H1 (cell line): ENCODE measurements around the gene TEX35. TPM values are rescaled to one million over a fixed set of nuclear protein-coding genes. Genes with fewer than 3 reads are reported as not detected.

ENCODE experiments used
- CTCF ChIA-PET: fragments of 300-600 bp; sonication (Branson Sonifier 250); formaldehyde crosslinking; loops from one replicate; lab custom pipeline; 2021; ENCODE audit not compliant: partially characterized antibody; lab: Charles Lee
- POLR2A ChIA-PET: fragments of 300-600 bp; sonication (Branson Sonifier 250); formaldehyde crosslinking; loops from one replicate; lab custom pipeline; 2021; ENCODE audit warnings: inconsistent platforms; ENCODE audit not compliant: partially characterized antibody; lab: Charles Lee
- DNase-seq, 2 experiments: peaks; one replicate each; pipeline versions ENCODE4 v3.0.0 to v3.0.0-alpha.2; 2010 to 2022; ENCODE audit warnings: low spot score in 2 of 2, low read depth in 1 of 2, mixed read lengths in 1 of 2
- FAIRE-seq: peaks from 2 replicates; lab custom pipeline; 2011; peaks lifted over from hg19 to GRCh38; lab: Jason Lieb, UNC
- H2AFZ ChIP-seq: 2 replicates; pipeline ENCODE4 v1.8.1; 2012; ENCODE audit warnings: low read length, inconsistent platforms
- H2AK5ac ChIP-seq: 2 replicates; pipeline ENCODE4 v1.6.1; 2013; ENCODE audit warnings: low read depth, low read length
- H2BK120ac ChIP-seq: replicated peaks from 2 replicates; pipeline ENCODE3; 2013; ENCODE audit warnings: low read depth, low read length, inconsistent platforms
- H2BK12ac ChIP-seq: 2 replicates; pipeline ENCODE4 v1.6.1; 2013; ENCODE audit warnings: low read depth, low read length
- H2BK15ac ChIP-seq: 2 replicates; pipeline ENCODE4 v1.6.1; 2013; ENCODE audit warnings: low read length
- H2BK20ac ChIP-seq: 2 replicates; pipeline ENCODE4 v1.6.1; 2013; ENCODE audit warnings: low read length
- H2BK5ac ChIP-seq: 2 replicates; pipeline ENCODE4 v1.6.1; 2013; ENCODE audit warnings: low read depth, low read length
- H3K14ac ChIP-seq: 2 replicates; pipeline ENCODE4 v1.6.1; 2013; ENCODE audit warnings: inconsistent platforms; ENCODE audit not compliant: insufficient read length
- H3K18ac ChIP-seq: 2 replicates; pipeline ENCODE4 v1.6.1; 2013; ENCODE audit warnings: low read length; ENCODE audit errors: extremely low read depth
- H3K23ac ChIP-seq: 2 replicates; pipeline ENCODE4 v1.6.1; 2013; ENCODE audit warnings: inconsistent platforms; ENCODE audit not compliant: insufficient read length
- H3K23me2 ChIP-seq: 2 replicates; pipeline ENCODE4 v1.6.1; 2013; ENCODE audit warnings: low read depth, low read length
- H3K27ac ChIP-seq: 2 replicates; pipeline ENCODE4 v1.6.1; 2011; ENCODE audit warnings: low read depth, low read length, inconsistent platforms
- H3K27me3 ChIP-seq, 4 experiments: replicated peaks in 1 of 4; 1 replicate in 1 of 4; 2 replicates in 3 of 4; pipeline versions ENCODE4 v1.6.1 to v1.8.1; 2011 to 2013; ENCODE audit warnings: low read length in 3 of 4, mild to moderate bottlenecking in 3 of 4, inconsistent platforms in 2 of 4, mixed read lengths in 2 of 4, moderate library complexity in 1 of 4; ENCODE audit not compliant: control insufficient read depth in 3 of 4, insufficient read depth in 3 of 4; ENCODE audit errors: extremely low read depth in 1 of 4
- H3K36me3 ChIP-seq, 4 experiments: 2 replicates each; pipeline versions ENCODE4 v1.6.1 to v1.8.1; 2011 to 2013; ENCODE audit warnings: mild to moderate bottlenecking in 4 of 4, low read length in 3 of 4, moderate library complexity in 2 of 4, control low read depth in 1 of 4, inconsistent platforms in 1 of 4; ENCODE audit not compliant: insufficient read depth in 4 of 4, control insufficient read depth in 2 of 4
- H3K4ac ChIP-seq: replicated peaks from 2 replicates; pipeline ENCODE3; 2013; ENCODE audit warnings: low read length, low read depth, mixed read lengths, inconsistent platforms; ENCODE audit not compliant: insufficient read length
- H3K4me1 ChIP-seq, 4 experiments: replicated peaks in 1 of 4; 1 replicate in 1 of 4; 2 replicates in 3 of 4; pipeline versions ENCODE4 v1.6.1 to v1.8.1; 2011 to 2013; ENCODE audit warnings: low read length in 3 of 4, inconsistent platforms in 2 of 4, mixed read lengths in 1 of 4; ENCODE audit not compliant: insufficient read depth in 4 of 4, control insufficient read depth in 3 of 4
- H3K4me2 ChIP-seq, 2 experiments: 2 replicates each; pipeline versions ENCODE4 v1.6.1 to v1.8.1; 2011 to 2013; ENCODE audit warnings: low read depth in 2 of 2, low read length in 2 of 2, control low read depth in 1 of 2, inconsistent platforms in 1 of 2, mild to moderate bottlenecking in 1 of 2; ENCODE audit not compliant: insufficient read depth in 1 of 2
- H3K4me3 ChIP-seq, 4 experiments: fragments of 200-600, 300-600 bp in 1 of 4; sonication (generic), shearing (Covaris generic), sonication (Bioruptor Twin) in 1 of 4; 2 replicates each; pipeline versions ENCODE4 v1.5.1 to v1.8.1; 2011 to 2016; ENCODE audit warnings: low read length in 4 of 4, low read depth in 3 of 4, control low read depth in 2 of 4, inconsistent platforms in 2 of 4, mild to moderate bottlenecking in 2 of 4, mixed read lengths in 1 of 4, moderate library complexity in 1 of 4; ENCODE audit not compliant: insufficient read depth in 2 of 4; ENCODE audit errors: extremely low read depth in 1 of 4
- H3K56ac ChIP-seq: replicated peaks from 2 replicates; pipeline ENCODE3; 2013; ENCODE audit warnings: low read depth, mild to moderate bottlenecking, mixed read lengths, low read length, inconsistent platforms; ENCODE audit not compliant: insufficient read length
- H3K79me1 ChIP-seq: 2 replicates; pipeline ENCODE4 v1.6.1; 2013; ENCODE audit warnings: low read depth, low read length, control low read depth
- H3K79me2 ChIP-seq, 2 experiments: 2 replicates each; pipeline versions ENCODE4 v1.6.1 to v1.8.1; 2012 to 2013; ENCODE audit warnings: low read length in 2 of 2, mild to moderate bottlenecking in 2 of 2, inconsistent platforms in 1 of 2; ENCODE audit not compliant: insufficient read depth in 2 of 2, control insufficient read depth in 1 of 2
- H3K9ac ChIP-seq, 4 experiments: replicated peaks in 1 of 4; 1 replicate in 1 of 4; 2 replicates in 3 of 4; pipeline versions ENCODE4 v1.6.1 to v1.8.1; 2011 to 2013; ENCODE audit warnings: low read depth in 3 of 4, low read length in 3 of 4, control low read depth in 2 of 4, mild to moderate bottlenecking in 2 of 4, moderate library complexity in 2 of 4, inconsistent platforms in 1 of 4; ENCODE audit errors: extremely low read depth in 1 of 4
- H3K9me3 ChIP-seq, 2 experiments: 2 replicates each; pipeline versions ENCODE4 v1.6.1 to v1.8.1; 2012 to 2013; ENCODE audit warnings: mild to moderate bottlenecking in 2 of 2, moderate library complexity in 2 of 2, control low read depth in 1 of 2, inconsistent platforms in 1 of 2, low read depth in 1 of 2, low read length in 1 of 2, mixed read lengths in 1 of 2; ENCODE audit not compliant: insufficient read depth in 2 of 2
- H4K20me1 ChIP-seq, 2 experiments: replicated peaks in 1 of 2; 2 replicates each; pipeline versions ENCODE3 to v1.8.1; 2011 to 2013; ENCODE audit warnings: inconsistent platforms in 2 of 2, low read length in 2 of 2, mild to moderate bottlenecking in 1 of 2; ENCODE audit not compliant: insufficient read depth in 2 of 2, control insufficient read depth in 1 of 2
- H4K5ac ChIP-seq: 2 replicates; pipeline ENCODE4 v1.6.1; 2013; ENCODE audit warnings: low read length, low read depth, mixed read lengths, inconsistent platforms; ENCODE audit not compliant: insufficient read length
- H4K8ac ChIP-seq: 2 replicates; pipeline ENCODE4 v1.8.0; 2013; ENCODE audit warnings: mild to moderate bottlenecking, moderate library complexity, low read length, inconsistent platforms; ENCODE audit not compliant: insufficient read depth; ENCODE audit errors: extremely low read depth
- H4K91ac ChIP-seq: replicated peaks from 2 replicates; pipeline ENCODE3; 2013; ENCODE audit warnings: low read length, mixed read lengths, inconsistent platforms; ENCODE audit not compliant: insufficient read length
- SUZ12 ChIP-seq: fragments of 200-600 bp; sonication (generic); IDR thresholded peaks from 2 replicates; pipeline ENCODE4 v1.6.1; 2012; ENCODE audit warnings: mild to moderate bottlenecking, inconsistent platforms, low read length, moderate library complexity, mixed read lengths
- TAF1 ChIP-seq: IDR thresholded peaks from 2 replicates; pipeline ENCODE4 v1.6.1; 2011; ENCODE audit warnings: mild to moderate bottlenecking, low read depth, low read length
- TEAD4 ChIP-seq: IDR thresholded peaks from 2 replicates; pipeline ENCODE4 v1.6.1; 2012; ENCODE audit warnings: low read depth, low read length, inconsistent platforms, mixed read lengths
- ZNF274 ChIP-seq: IDR thresholded peaks from 2 replicates; pipeline ENCODE4 v1.7.0; 2012; ENCODE audit warnings: low read length, borderline replicate concordance; ENCODE audit errors: extremely low read depth
- WGBS, 2 experiments: shearing (Covaris generic) in 1 of 2; methylation state at CpG; one replicate each; pipeline versions ENCODE4 v1.1.6 to v1.1.7; 2013 to 2015; ENCODE audit warnings: low lambda C conversion rate in 2 of 2, mixed read lengths in 2 of 2, inconsistent platforms in 1 of 2, low coverage in 1 of 2, missing lambda C conversion rate in 1 of 2; ENCODE audit not compliant: insufficient replicate concordance in 2 of 2, insufficient coverage in 1 of 2, insufficient read length in 1 of 2; ENCODE audit errors: extremely low coverage in 1 of 2, missing lambda C conversion rate in 1 of 2; 5-methylcytosine and 5-hydroxymethylcytosine counted together
- polyA plus RNA-seq, 7 experiments: library from polyadenylated mRNA; depleted of rRNA in 3 of 7; stranded (reverse) in 5 of 7; unstranded in 2 of 7; fragments of >200 nt in 5 of 7; fragments of 200-250 nt in 2 of 7; gene quantifications; 1 replicate in 5 of 7; 2 replicates in 1 of 7; 4 replicates in 1 of 7; pipeline versions ENCODE4 v1.2.1 to v1.2.3, GENCODE V29; 2011 to 2013; ENCODE audit warnings: missing spikeins in 2 of 7, mixed read lengths in 2 of 7
- total RNA-seq: library from RNA; stranded (reverse); fragmentation: NEBNext Ultra II Directional; extraction: Animal tissue kit (Norgen Biotek cat#: 25700); gene quantifications from 2 replicates; pipeline ENCODE4 v1.2.1, GENCODE V29; 2021
- TF ChIP-seq, protein P1 (sequence below): IDR thresholded peaks from 2 replicates; pipeline ENCODE4 v1.6.1; 2012; ENCODE audit warnings: inconsistent platforms

The TEX35 gene
- total and polyA plus RNA-seq, 2 of the 8 experiments (the other 6 are each of a cell fraction or from before 2014, with no cell fraction given) = 0.03 TPM; not detected in 1

DNA sequence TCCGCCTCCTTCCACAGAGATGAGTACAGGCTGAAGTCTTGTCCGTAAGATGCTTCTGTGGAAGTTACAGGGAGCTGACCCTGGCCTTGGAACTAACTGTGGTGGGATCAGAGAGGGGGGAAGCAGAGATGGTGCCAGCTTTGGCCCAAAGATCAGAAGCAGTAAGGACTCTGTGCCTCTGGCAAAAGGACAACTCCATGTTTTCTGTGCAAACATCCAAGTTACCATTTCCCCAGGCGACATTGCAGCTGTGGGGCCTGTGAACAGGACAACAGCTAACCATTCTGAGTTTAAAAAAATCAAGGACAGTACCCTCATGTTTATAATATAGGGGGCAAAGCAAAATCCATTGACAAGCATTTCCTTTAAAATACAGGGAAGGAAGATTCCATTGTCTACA lies 38.4 kb downstream of the TEX35 start:
- H2BK12ac ChIP-seq = no peak overlapping the region
- H2BK120ac ChIP-seq = no peak overlapping the region
- H3K14ac ChIP-seq = no peak overlapping the region
- H2BK5ac ChIP-seq = no peak overlapping the region
- H4K91ac ChIP-seq = no peak overlapping the region
- no peaks in the 10 kb centered on the region for H3K79me1 ChIP-seq
- no peak overlapping the region for H2AK5ac ChIP-seq
- H3K56ac ChIP-seq = no peak overlapping the region
- H3K36me3 ChIP-seq = no peaks in the 10 kb centered on the region
- H3K4ac ChIP-seq = no peak overlapping the region
- no peak overlapping the region for H2BK20ac ChIP-seq
- FAIRE-seq (no peak), DNase-seq (no peak)
- ChIA-PET POLR2A (no interaction called here), CTCF (interaction anchor here (0.6 to 0.9 kb wide), 3 partner anchors 8 to 46 kb away, joined by 3 to 4 read pairs (median 4); no protein-coding TSS in a partner anchor)
- no peak overlapping the region for H3K4me2 ChIP-seq
- H2BK15ac ChIP-seq = no peak overlapping the region
- H3K27me3 ChIP-seq = no peaks in the 10 kb centered on the region
- no peak overlapping the region for H3K27ac ChIP-seq
- no peaks in the 10 kb centered on the region for H3K79me2 ChIP-seq
- no peak overlapping the region for H3K23ac ChIP-seq
- peaks cover 0 to 8% of the 10 kb centered on the region in 2 experiments; a peak in 1 of 4 replicates for H3K9me3 ChIP-seq
- H2AFZ ChIP-seq = no peak overlapping the region
- no peak overlapping the region for H3K18ac ChIP-seq
- WGBS, 2 experiments = 81% methylated on average over 3 of the region's 3 CpGs; no CpG with 5 or more reads in 1 of the 2 experiments
- H4K8ac ChIP-seq = no peak overlapping the region
- H4K20me1 ChIP-seq = no peaks in the 10 kb centered on the region
- H3K4me3 ChIP-seq = no peak overlapping the region
- no peaks in the 10 kb centered on the region for H3K4me1 ChIP-seq
- no peak overlapping the region for H4K5ac ChIP-seq
- no peaks in the 10 kb centered on the region for H3K23me2 ChIP-seq
- no peak overlapping the region for H3K9ac ChIP-seq
- TF ChIP-seq, protein P1, sequence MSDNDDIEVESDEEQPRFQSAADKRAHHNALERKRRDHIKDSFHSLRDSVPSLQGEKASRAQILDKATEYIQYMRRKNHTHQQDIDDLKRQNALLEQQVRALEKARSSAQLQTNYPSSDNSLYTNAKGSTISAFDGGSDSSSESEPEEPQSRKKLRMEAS = no peak
- TF ChIP-seq TAF1 (no peak), SUZ12 (no peak), ZNF274 (no peak), TEAD4 (no peak)
